ENCODE data around the gene GPR161. TPM values are rescaled to one million over a fixed set of nuclear protein-coding genes. Genes with fewer than 3 reads are reported as not detected.

The GPR161 gene
- total and polyA plus RNA-seq, 9 of the 15 experiments (the other 6 are each of a cell fraction or from before 2014, with no cell fraction given) = 0.15 to 2.4 (median 0.76) TPM

DNA sequence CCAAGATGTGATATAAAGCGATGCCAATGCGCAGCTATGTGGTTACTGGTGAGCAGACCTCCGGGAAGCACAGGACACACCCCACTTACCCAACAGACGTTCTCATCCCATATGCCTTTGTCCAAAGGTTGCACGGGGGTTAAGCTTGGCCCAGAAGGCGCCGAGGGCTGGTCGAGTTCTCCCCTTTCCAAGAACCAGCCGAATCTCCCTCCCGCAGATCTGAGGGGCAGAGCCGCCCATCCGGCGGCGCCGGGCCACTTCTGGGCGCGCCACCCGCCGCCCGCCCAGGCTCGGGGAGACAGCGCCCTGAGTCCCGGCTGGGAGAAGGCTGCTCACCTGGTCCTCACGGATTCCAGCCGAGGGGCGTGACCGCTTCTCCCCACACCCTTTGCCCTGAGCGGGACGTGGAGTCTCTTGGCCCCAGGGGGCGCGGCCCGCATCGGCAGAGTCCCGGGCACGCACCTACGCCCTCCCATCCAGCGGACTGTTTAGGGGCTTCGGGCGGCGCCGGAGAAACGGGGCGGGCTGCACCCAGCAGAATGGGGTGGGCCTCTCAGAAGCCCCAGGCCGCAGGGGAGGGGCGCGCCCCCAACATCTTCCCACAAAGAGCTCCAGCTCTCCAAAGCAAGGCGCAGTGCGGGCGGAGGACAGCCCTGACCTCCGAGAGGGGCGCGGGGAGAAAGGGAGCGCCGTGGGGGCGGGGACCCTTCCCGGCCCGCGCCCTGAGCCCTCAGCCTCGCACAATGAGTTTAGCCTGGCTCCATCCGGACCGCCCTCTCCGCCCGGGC is 615 bp downstream of the GPR161 start (continued):
- TF ChIP-seq, protein P1, sequence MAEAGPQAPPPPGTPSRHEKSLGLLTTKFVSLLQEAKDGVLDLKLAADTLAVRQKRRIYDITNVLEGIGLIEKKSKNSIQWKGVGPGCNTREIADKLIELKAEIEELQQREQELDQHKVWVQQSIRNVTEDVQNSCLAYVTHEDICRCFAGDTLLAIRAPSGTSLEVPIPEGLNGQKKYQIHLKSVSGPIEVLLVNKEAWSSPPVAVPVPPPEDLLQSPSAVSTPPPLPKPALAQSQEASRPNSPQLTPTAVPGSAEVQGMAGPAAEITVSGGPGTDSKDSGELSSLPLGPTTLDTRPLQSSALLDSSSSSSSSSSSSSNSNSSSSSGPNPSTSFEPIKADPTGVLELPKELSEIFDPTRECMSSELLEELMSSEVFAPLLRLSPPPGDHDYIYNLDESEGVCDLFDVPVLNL (CRISPR knock-in tag; IDR thresholded peaks at IDR 0.05; ENCODE audit: low read depth) = no peak
- TF ChIP-seq ZNF589 (CRISPR knock-in tag; IDR thresholded peaks at IDR 0.05; ENCODE audit: low read depth) (no peak), ZFPM2 (CRISPR knock-in tag; IDR thresholded peaks at IDR 0.05) (no peak), ZNF140 (CRISPR knock-in tag; IDR thresholded peaks at IDR 0.05) (no peak), ZBTB7A (IDR thresholded peaks at IDR 0.05; ENCODE audit: borderline replicate concordance, control insufficient read depth, low read depth, low read length) (no peak; the same call in 1 of the 2 replicates), NCOA1 (IDR thresholded peaks at IDR 0.05; ENCODE audit: low read depth) (no peak), ZNF408 (CRISPR knock-in tag; IDR thresholded peaks at IDR 0.05; ENCODE audit: low read depth) (no peak), CAMTA2 (CRISPR knock-in tag; conservative IDR thresholded peaks at IDR 0.05) (0 out of 2 replicates have a peak, but pooled peaks have one; percentile 41), PURB (CRISPR knock-in tag; IDR thresholded peaks at IDR 0.05; ENCODE audit: low read depth) (no peak), ZNF444 (CRISPR knock-in tag; IDR thresholded peaks at IDR 0.05) (no peak), SMAD4 (CRISPR knock-in tag; conservative IDR thresholded peaks at IDR 0.05) (0 out of 2 replicates have a peak, but pooled peaks have one; percentile 44), KDM5B (IDR thresholded peaks at IDR 0.05; ENCODE audit: insufficient replicate concordance, low read depth, low read length) (peak; percentile 59), GABPB1 (CRISPR knock-in tag; IDR thresholded peaks at IDR 0.05) (peak; percentile 37; the same call in 1 of the 2 replicates), ZNF77 (CRISPR knock-in tag; IDR thresholded peaks at IDR 0.05) (no peak), SLC30A9 (CRISPR knock-in tag; IDR thresholded peaks at IDR 0.05) (no peak), POLR2B (IDR thresholded peaks at IDR 0.05; ENCODE audit: low read depth, partially characterized antibody) (no peak), CREB1 (IDR thresholded peaks at IDR 0.05) (no peak), CREB1 (CRISPR knock-in tag; IDR thresholded peaks at IDR 0.05) (0 out of 2 replicates have a peak, but pooled peaks have one; percentile 6), NRF1 (conservative IDR thresholded peaks at IDR 0.05 in 1 of 2, IDR thresholded peaks at IDR 0.05 in 1 of 2) (peak in 1 of 2 experiments; percentile 19; a peak in 1 of 4 replicates), TCFL5 (CRISPR knock-in tag; conservative IDR thresholded peaks at IDR 0.05) (no peak), ZFX (CRISPR knock-in tag; IDR thresholded peaks at IDR 0.05) (peak; percentile 51), HIVEP1 (CRISPR knock-in tag; IDR thresholded peaks at IDR 0.05) (no peak), NR3C1 (CRISPR knock-in tag; IDR thresholded peaks at IDR 0.05) (0 out of 2 replicates have a peak, but pooled peaks have one; percentile 18), PRPF4 (IDR thresholded peaks at IDR 0.05; ENCODE audit: insufficient read depth, low read depth, low read length, poor library complexity, severe bottlenecking) (no peak)
- TF ChIP-seq, protein P2, sequence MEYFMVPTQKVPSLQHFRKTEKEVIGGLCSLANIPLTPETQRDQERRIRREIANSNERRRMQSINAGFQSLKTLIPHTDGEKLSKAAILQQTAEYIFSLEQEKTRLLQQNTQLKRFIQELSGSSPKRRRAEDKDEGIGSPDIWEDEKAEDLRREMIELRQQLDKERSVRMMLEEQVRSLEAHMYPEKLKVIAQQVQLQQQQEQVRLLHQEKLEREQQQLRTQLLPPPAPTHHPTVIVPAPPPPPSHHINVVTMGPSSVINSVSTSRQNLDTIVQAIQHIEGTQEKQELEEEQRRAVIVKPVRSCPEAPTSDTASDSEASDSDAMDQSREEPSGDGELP (CRISPR knock-in tag; IDR thresholded peaks at IDR 0.05; ENCODE audit: borderline replicate concordance) = 0 out of 2 replicates have a peak, but pooled peaks have one; percentile 11
- TF ChIP-seq, protein P3, sequence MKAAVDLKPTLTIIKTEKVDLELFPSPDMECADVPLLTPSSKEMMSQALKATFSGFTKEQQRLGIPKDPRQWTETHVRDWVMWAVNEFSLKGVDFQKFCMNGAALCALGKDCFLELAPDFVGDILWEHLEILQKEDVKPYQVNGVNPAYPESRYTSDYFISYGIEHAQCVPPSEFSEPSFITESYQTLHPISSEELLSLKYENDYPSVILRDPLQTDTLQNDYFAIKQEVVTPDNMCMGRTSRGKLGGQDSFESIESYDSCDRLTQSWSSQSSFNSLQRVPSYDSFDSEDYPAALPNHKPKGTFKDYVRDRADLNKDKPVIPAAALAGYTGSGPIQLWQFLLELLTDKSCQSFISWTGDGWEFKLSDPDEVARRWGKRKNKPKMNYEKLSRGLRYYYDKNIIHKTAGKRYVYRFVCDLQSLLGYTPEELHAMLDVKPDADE (conservative IDR thresholded peaks at IDR 0.05; ENCODE audit: control insufficient read depth, low read depth, low read length) = no peak

Data from K562 (cell line).